Measurements from ENCODE around the gene GBP7. TPM values are rescaled to one million over a fixed set of nuclear protein-coding genes. Genes with fewer than 3 reads are reported as not detected.
"Not testable (repeated sequence)": the region's sequence is repeated elsewhere in the genome, so short reads cannot be mapped to it uniquely, and the experiment has no call there.

The GBP7 gene, protein sequence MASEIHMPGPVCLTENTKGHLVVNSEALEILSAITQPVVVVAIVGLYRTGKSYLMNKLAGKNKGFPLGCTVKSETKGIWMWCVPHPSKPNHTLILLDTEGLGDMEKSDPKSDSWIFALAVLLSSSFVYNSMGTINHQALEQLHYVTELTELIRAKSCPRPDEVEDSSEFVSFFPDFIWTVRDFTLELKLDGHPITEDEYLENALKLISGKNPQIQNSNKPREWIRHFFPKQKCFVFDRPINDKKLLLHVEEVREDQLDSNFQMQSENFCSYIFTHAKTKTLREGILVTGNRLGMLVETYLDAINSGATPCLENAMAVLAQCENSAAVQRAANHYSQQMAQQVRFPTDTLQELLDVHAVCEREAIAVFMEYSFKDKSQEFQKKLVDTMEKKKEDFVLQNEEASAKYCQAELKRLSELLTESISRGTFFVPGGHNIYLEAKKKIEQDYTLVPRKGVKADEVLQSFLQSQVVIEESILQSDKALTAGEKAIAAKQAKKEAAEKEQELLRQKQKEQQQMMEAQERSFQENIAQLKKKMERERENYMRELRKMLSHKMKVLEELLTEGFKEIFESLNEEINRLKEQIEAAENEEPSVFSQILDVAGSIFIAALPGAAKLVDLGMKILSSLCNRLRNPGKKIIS
- not detected for total RNA-seq

- DNase-seq (ENCODE audit: low spot score in 2 of 2) = no peak
- intact Hi-C loops (cut with DNase I; ENCODE audit: low total_unique reads) = no loop called here
- H3K4me3 ChIP-seq (ENCODE audit: low read depth, poor library complexity, severe bottlenecking) = no peak within 1 kb of the TSS
- TF ChIP-seq POLR2A (IDR thresholded peaks at IDR 0.05) = no peak
- no peak for TF ChIP-seq CTCF (IDR thresholded peaks at IDR 0.05)
Observed at GRCh38 chr1:89175601-89176256, at the start of gene GBP7. GBP7 (minus strand) TSS chr1:89176003; CDS start chr1:89171935, 4,068 bp downstream.

DNA sequence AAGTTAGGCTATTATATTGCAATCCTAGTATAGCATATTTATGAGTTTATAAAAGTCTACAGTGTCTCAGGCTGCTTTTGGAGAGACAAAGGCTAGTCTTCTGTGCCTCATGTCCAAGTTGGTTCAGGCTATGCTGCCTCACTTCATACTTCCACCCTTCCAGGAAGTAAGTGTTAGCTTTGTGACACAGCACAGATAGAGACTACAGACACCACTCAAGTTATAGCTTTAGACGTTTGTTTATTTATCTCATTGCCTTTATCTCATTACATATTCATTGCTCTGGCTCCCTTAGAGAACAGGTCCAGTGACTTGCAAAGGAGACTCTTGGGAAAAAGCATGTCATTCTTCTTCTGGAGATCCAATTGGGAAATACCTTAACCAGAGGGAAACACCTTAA, 45.5 kb upstream of the GBP7 start:
- intact Hi-C loops (cut with DNase I; ENCODE audit: low total_unique reads) = no loop called here
- no peak overlapping the region for H3K4me3 ChIP-seq (ENCODE audit: low read depth, poor library complexity, severe bottlenecking)
- TF ChIP-seq CTCF (IDR thresholded peaks at IDR 0.05) (no peak), POLR2A (IDR thresholded peaks at IDR 0.05) (no peak)
- 43 to 48% methylated on average over 1 of the region's 1 CpG for WGBS, 2 donors
- DNase-seq (ENCODE audit: low spot score in 2 of 2) = no peak

DNA sequence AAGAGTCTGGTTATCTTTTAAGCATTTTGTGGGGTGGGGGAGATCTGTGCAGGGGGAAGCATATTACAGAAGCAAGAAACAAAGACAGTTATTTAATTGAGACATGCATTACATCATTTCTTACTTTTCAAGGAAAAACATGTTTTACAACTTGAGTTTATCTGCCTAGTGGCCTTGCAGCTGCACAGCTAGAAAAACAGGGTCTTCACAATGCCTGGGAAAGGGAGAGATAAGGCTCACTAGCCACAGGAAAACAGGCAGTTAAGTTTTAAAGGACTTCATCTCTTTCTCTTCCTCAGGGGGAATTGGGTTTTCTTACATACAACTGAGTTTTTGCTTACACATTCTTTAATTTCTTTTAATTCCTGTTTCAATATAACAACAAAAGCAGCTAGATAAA, 44.0 kb upstream of the GBP7 start:
- intact Hi-C loops (cut with DNase I; ENCODE audit: low total_unique reads); H3K4me3 ChIP-seq (ENCODE audit: low read depth, poor library complexity, severe bottlenecking); DNase-seq (ENCODE audit: low spot score in 2 of 2): not testable (repeated sequence)

- WGBS, 2 donors = 75 to 89% methylated on average over 3 of the region's 3 CpGs
Observed at GRCh38 chr1:89218941-89219340, 43.1 kb upstream of the GBP7 start.

DNA sequence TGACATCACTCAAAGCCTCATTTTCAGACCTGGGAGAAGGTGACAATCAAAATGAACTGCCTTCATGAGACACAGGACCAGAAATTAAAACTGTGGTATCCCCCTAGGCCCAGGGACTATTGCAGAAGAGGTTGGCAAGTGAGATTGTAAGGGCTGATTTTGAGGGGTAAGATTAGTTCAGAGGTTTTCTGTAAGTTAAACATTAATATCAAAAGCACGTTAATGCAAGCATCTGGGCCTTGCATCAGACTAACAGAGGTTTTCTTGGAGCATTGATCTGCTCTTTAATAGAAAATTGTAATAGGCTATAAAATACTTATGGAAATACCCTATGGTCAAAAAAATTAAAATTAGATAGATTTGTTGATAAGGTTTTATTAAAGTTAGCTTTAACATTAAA, 37.5 kb upstream of the GBP7 start:
- intact Hi-C loops (cut with DNase I; ENCODE audit: low total_unique reads) = no loop called here
- WGBS, 2 donors = 91 to 93% methylated on average over 1 of the region's 1 CpG
- no peak overlapping the region for H3K4me3 ChIP-seq (ENCODE audit: low read depth, poor library complexity, severe bottlenecking)
- no peak for DNase-seq (ENCODE audit: low spot score in 2 of 2)
- TF ChIP-seq CTCF (IDR thresholded peaks at IDR 0.05) = no peak
- TF ChIP-seq POLR2A (IDR thresholded peaks at IDR 0.05) = no peak

More at GRCh38 chr1:89218941-89219340, 43.1 kb upstream of the GBP7 start:
- DNase-seq (ENCODE audit: low spot score in 2 of 2); H3K4me3 ChIP-seq (ENCODE audit: low read depth, poor library complexity, severe bottlenecking); intact Hi-C loops (cut with DNase I; ENCODE audit: low total_unique reads): not testable (repeated sequence)

GRCh38 chr1:89211035-89211634, 35.3 kb upstream of the GBP7 start:
- intact Hi-C loops (cut with DNase I; ENCODE audit: low total_unique reads) = no loop called here
- WGBS, 2 donors = 86 to 92% methylated on average over 1 of the region's 1 CpG

More at GRCh38 chr1:89211035-89211634, 35.3 kb upstream of the GBP7 start:
- TF ChIP-seq CTCF (IDR thresholded peaks at IDR 0.05) (no peak), POLR2A (IDR thresholded peaks at IDR 0.05) (no peak)
- no peak overlapping the region for H3K4me3 ChIP-seq (ENCODE audit: low read depth, poor library complexity, severe bottlenecking)
- DNase-seq (ENCODE audit: low spot score in 2 of 2) = no peak

Data from lower leg skin (tissue), 4 donors.